NOMO-1 (cell line): ENCODE measurements around the gene ZBTB4.
"Not testable (repeated sequence)": the region's sequence is repeated elsewhere in the genome, so short reads cannot be mapped to it uniquely, and the experiment has no call there.

Experiments used
- DNase-seq, 2 experiments: peaks; one replicate each; lab custom pipeline; 2025; ENCODE audit not compliant: unreplicated experiment in 2 of 2; lab: John Stamatoyannopoulos, UW

ZBTB4 gene

DNA sequence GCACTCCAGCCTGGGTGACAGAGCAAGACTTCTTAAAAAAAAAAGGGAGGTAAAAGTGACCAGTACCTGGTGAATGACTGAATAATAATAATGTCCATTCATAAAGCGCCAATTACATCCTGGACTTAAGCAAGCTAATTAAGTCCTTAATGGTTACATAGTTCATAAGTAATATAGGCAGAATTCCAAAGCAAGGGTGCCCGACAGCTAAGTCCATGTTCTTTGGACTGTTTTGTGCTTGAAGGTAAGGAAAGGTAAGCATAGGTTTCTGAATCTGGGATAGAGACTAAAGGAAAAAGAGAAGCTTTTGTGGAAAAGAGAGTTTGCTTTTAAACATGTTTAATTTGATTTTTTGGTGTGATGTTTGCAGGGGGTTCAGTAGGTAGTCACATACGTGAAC lies 14.5 kb upstream of the ZBTB4 start:
- DNase-seq = no peak

DNA sequence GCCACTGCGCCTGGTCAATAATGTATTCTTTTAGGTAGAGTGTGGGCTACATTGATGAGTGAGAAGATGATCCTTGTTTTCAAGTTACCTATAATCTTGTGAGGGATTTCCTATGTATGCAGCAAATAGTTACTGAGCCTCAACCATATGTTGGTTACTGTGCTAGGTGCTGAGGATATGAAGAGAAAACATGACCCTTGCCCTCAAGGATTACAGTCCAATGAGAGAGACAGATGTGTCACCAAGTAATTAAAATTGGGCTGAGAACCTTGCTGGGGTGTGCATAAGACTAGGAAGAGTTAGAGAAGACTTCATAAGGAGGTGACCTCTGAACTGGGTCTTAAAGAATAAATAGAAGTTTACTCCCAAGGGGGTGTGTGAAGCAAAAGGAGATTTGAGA lies 12.2 kb upstream of the ZBTB4 start:
- no peak for DNase-seq

DNA sequence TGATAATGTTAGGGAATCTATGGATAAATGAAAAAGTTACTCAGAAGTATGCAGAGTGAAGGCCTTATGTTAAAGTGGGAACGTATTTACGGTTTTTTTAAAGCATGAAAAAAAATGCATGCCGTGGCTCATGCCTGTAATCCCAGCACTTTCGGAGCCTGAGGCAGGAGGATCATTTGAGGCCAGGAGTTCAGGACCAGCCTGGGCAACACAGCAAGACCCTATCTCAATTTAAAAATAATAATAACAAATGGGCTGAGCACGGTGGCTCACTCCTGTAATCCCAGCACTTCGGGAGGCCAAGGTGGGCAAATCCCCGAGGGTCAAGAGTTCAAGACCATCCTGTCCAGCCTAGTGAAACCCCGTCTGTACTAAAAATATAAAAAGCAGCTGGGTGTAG lies 10.7 kb upstream of the ZBTB4 start:
- no peak for DNase-seq

DNA sequence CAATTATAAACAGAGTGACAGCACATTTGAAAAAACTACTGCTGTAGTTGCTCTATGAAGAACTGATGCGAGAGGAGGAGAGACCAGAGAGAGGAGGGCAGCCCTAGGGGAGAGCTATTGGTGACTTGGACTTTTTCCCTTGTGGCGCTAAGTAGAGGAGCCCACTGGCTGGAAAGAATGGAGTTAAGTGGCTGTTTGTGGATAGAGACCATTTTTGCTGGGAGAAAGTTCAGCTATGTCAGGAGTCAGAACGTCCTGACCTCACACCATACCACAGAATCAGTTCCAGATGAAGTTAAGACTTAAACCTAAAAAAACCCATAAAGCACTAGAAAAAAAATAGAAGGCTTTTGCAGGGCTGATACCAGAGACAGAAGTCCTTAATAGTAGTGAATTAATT lies 6.8 kb upstream of the ZBTB4 start:
- DNase-seq = no peak

DNA sequence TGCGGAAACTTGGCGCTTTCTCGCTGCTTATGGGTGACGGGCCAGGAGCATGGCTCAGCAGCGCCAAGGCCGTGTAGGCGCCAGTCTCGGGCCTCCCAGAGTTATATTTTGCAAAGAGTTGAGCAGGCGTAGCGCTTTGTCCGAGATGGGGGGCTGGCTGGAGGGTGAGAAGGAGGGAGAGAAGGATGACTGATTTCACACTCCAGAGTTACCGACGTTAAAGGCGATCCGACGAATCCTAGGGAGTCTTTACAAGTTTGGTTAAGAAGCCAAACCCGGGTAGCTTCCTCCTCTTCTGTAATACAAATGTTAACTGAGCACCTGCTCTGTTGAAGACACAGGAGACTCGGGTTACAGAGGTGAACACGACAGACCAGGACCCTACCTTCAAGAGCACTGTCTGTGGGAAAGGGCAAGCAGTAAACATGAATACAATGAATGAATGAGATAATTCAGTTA lies 5.5 kb upstream of the ZBTB4 start:
- peak in 1 of 2 experiments; percentile 81 for DNase-seq

DNA sequence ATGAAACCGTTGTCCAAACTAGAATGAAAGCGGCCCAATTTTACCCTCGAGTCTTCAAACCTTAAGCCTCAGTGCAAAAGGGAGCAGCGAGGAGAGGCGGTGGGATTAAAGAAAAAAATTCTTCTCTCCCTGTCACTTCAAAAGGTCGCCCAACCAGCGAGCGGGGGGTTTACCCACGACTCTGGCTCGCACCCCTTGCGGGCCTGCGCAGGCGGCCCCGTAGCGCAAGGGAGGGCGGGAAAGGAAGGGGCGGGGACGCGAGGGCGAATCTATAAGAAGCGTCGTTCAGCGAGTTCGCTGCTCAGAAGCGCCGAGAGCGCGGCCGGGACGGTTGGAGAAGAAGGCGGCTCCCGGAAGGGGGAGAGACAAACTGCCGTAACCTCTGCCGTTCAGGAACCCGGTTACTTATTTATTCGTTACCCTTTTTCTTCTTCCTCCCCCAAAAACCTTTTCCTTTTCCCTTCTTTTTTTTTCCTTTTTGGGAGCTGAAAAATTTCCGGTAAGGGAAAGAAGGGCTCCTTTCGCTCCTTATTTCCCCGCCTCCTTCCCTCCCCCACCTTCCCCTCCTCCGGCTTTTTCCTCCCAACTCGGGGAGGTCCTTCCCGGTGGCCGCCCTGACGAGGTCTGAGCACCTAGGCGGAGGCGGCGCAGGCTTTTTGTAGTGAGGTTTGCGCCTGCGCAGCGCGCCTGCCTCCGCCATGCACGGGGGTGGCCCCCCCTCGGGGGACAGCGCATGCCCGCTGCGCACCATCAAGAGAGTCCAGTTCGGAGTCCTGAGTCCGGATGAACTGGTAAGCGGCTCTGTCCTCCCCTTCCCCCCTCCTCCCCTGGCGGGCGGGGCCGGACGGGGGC lies 4.9 kb upstream of the ZBTB4 start, which contains the start of gene POLR2A:
TSS of gene POLR2A (plus strand) at position 300 of the 852 bp plus-strand sequence.
- peak; percentile 91 to 93 for DNase-seq

DNA sequence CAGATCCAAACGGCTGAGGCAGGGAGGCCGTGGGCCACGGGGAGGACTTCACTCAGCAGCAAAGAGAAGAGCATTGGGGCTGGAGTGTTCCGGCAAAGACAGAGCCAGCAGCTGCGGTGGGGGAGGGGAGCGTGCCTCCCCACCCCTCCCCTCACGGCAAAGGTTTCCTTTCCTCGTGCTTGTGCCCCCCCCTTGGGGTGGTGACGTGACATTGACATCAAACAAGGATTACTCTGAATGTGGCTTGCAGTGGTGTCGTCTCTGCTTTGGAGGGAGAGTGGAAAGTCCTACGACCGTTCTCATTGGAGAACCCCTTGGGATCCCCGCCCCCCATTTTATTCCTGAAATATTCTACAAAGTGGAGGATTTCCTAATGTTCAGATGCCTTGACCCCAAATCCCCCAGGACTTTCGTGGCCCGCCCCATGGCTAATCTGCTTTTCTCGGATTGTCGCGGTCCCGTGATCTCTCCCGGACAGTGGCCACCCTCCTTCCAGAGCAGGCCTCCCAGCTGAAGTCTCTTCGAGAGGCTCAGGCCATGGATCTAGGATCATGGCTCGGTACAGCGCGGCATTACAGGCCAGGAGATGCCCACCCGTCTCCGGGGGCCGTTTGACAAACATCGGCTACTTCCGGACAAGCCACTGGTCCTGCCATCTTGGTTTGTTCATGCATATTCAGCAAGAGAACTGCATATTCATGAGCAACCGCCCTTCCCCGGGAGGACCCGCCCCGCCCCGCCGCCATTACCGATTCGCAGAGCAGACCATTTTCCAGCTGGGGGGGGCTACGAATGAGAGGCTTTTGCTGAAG lies 4.0 kb upstream of the ZBTB4 start:
- peak; percentile 90 to 91 for DNase-seq

DNA sequence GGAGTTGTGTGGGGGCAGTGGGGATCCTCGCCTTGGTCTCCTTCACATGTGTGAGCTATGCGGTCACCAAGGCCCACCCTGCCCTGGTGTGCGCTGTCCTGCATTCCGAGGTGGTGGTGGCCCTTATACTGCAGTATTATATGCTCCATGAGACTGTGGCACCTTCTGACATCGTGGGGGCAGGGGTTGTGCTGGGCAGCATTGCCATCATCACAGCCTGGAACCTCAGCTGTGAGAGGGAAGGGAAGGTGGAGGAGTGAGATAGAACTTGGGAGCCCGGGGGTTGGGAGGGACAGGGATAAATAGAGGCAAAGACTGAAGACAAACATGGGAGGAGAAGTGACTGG lies 3.3 kb upstream of the ZBTB4 start:
- not testable (repeated sequence) for DNase-seq

DNA sequence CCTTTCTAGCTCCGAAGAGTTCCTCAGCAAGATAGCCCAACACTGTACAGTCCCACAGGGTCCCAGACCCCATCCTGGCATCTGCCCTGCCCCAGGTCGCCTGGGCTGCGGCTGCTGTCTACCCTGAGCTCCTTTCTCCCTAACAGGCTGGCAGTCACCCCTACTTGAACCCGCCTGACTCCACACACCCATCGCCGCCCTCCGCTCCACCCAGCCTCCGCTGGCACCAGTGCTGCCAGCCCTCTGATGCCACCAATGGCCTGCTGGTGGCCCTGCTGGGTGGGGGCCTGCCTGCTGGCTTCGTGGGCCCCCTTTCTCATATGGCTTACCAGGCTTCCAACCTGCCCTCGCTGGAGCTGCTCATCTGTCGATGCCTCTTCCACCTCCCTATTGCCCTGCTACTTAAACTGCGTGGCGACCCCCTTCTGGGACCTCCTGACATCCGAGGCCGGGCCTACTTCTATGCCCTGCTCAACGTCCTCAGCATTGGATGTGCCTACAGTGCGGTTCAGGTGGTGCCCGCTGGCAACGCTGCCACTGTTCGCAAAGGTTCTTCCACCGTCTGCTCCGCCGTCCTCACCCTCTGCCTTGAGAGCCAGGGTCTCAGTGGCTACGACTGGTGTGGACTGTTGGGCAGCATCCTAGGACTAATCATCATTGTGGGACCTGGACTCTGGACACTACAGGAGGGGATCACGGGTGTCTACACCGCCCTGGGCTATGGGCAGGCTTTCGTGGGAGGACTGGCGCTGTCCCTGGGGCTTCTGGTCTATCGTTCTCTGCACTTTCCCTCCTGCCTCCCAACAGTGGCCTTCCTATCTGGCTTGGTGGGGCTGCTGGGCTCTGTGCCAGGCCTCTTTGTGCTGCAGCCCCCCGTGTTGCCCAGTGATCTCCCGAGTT lies 2.7 kb upstream of the ZBTB4 start:
- DNase-seq = not testable (repeated sequence)

DNA sequence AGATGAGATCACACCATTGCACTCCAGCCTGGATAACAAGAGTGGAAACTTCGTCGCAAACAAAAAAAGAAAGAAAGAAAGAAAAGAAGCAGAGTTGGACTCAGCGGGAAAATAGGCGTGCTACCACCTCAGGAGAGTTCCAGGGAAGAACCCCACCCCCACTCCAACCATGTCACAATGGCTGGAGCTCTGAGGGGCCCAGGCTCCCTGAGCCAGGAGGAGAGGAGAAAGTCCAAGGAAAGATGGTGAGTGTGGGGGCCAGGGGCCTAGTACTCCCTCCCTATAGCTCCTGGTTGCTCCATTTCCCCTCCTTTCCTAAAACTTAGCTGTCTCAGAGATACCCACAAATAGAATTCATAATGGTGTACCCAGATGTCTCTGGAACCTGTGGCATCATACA lies 1.8 kb upstream of the ZBTB4 start, which contains the start of gene SLC35G6:
TSS of gene SLC35G6 (plus strand) at position 172 of the 400 bp plus-strand sequence. CDS start at position 243, 71 bp downstream.
- not testable (repeated sequence) for DNase-seq

DNA sequence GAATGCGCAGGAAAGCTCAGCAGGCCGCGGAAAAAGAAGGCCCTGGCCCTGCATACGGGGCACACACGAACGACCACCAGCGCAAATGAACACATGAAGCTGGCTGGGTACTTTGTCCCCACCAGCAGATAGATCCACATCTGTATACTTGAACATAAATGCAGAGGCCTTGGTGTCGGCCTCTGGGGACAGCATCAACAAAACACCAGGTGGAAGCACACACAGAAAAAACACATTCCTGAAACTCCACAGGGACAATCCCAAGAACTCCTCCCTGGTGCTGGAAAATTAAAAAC lies 606 bp upstream of the ZBTB4 start:
- DNase-seq = no peak

DNA sequence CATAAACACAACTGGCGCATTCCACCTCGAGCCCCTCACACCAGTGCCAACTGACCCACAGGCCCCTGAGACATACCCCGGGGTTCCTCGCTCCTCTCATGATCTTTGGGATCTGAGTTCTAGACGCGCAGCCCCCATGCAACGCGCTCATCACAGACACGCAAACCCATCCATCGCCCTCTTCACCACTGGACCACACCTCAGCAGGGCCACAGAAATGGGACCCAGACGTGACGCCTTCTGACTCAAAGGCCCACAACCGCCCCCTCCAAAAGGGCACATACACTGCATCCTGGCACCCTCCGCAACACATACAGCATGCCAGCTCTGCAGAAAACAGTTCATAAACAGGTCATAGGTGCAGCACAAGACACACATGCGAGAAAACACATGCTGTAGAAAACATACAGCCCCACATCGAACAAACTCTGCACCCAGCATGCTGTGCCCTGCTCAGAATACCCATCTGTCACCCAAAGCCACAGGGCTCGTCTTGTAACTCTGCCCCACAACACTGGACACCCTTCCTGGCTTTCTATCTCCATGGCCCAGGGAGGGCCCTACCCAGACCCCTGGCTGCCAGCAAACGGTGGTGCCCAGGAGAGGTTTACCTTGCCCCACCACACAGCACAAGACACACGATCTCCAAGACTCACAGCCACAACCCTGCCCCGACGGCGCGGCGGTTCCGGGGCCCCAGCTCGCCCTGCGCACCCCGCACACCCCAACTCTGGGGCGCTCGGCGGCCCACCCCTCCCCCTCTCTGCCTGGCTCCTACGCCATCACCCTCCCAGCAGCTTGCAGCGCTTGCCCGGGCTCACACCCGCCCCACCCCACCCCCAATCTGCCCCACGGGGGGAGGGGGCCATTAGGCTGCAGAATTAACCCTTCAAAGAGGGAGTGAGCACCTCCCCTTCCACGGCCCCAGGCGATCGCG lies 887 bp downstream of the ZBTB4 start:
- DNase-seq = peak in 1 of 2 experiments; percentile 22

DNA sequence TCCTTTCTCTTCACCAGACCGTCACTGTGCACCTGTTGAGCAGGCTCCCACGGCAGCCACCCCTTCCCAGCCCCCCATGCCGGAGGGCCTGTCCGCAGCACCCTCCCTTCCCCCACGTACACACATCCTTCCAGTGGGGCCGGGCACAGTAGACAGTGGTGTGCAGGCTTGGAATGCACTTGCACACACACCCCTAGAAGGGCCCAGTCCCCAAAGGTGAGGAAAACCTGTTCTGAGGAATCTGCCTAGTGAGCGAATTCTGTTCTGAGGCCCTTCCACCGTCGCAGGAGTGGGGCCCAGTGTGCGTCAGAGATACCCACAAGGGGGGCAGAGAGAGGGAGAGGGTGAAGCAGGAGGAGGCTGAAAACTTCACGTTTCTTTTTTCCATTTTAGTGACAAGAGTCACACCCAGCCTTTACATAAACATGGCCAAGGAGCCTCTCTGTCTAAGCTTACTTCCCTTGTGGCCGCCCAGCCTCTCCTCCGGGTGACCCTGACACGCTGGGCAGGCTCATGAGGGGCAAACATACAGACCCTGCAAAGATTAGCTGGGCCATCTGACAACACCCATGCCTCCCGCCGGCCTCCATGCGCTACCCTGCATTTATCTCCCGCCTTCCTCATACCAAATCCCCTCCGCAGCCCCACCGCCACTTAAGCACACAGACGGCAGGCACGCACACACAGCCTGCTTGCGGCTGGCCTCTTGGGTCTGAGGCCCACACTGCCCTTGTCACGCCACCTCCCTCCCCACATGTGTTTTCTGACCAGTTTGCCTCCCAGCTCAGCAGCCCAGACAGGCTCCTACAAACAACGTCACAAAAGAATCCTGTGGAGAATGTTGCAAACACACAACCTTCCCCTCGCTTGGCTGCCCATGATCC lies 1.8 kb downstream of the ZBTB4 start:
- peak; percentile 41 to 44 for DNase-seq

DNA sequence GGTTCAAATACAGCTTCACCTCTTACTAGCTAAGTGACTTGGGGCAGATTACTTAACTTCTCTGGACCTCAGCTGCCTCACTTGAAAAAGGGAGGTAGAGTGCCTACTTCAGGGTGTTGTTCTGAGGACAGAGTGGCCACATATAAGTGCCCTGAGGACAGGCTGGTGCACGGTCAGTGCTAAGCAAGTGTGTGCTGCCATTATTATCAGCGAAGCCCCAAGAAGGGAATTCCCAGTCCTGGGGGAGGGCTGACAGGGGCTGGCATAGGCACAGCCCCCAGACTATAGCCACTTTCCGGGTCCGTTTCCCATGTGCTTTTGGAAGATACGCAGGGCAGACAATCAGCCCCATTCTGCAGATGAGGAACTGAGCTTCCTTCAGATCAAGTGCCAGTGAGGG lies 2.5 kb downstream of the ZBTB4 start:
- no peak for DNase-seq

DNA sequence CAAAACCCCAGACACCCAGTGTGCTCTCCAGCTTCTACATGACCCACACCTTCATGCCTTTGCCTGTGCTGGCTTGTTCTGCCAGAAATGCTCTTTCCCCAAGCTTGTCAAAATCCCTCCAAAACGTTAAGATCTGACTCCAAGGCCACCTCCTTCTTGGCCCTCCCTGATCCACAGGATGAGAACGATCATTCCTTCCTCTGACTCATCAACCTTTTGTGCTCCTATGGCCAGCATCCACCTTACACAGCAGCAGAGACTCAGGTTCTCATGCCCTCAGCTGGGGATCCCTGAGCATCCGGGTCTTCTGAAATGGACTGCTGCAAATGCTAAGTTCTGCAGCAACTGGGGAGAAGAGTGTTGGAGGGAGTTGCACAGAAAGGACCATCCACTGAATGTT lies 2.9 kb downstream of the ZBTB4 start:
- no peak for DNase-seq

DNA sequence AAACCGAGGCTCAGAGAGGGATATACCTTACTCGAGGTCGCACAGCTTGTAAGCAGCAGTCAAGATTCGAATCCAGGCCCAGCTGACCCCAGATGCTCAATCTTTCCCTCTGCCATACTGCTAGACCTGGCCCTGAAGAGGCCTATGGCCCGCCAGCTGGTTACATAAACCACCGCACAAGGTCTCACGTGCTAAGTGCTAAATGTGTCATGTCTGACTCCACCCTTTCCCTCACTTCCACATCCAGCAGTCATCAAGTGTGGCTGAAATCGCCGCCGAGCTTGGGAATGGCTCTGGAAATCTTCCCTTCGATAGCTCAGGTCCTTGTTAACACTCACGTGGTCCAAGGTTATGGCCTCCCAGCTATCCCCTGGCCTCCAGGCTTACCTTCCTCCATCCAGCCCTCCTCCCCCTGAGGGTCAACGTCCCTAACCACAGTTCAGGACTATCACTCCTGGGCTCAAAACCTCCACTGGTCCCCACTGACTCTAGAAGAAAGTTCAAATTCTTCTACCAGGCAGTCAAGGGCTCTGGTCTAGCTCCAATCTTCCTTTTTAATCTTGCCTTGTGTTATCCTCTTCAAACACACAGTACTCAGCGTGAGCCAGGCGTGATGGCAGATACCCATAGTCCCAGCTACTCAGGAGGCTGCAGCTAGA lies 3.5 kb downstream of the ZBTB4 start:
- peak in 1 of 2 experiments; percentile 33 for DNase-seq

DNA sequence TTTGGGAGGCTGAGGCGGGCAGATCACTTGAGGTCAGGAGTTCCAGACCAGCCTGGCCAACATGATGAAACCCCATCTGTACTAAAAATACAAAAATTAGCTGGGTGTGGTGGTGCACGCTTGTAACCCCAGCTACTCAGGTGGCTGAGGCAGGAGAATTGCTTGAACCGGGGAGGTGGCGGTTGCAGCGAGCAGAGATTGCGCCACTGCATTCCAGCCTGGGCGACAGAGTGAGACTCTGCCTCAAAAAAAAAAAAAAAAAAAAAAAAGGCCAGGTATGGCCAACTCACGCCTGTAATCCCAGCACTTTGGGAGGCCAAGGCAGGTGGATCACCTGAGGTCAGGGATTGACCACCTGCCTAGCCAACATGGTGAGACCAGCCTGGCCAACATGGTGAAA lies 4.7 kb downstream of the ZBTB4 start:
- not testable (repeated sequence) for DNase-seq

DNA sequence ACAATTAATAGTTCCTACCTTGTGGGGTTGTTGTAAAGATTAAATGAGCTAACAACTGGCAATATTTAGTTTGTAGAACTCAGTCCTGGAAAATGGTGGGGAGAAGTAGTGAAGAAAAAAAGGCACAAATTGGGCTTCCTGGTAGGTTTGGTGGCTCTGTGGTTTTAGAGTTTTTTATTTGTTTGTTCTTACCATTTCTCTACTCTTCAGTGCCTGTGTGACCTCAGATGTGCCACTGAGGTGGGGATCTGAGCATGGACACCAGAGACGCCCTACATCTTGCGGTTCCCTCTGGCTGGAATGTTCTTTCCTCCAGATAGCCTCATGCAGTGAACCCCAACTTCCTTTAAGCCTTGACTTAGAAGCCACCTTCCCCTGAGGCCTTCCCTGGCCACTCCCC lies 7.7 kb downstream of the ZBTB4 start:
- no peak for DNase-seq
